Retinal pigment epithelial cell (primary cell): Measurements from ENCODE around the gene VAV2.
A peak's percentile ranks its signal among the peaks of the same experiment; 100 is the strongest.

Source experiments
- DNase-seq: peaks from one replicate; pipeline ENCODE4 v3.0.0-alpha.2; 2010; ENCODE audit warnings: low read depth
- H3K4me3 ChIP-seq: 2 replicates; pipeline ENCODE4 v1.5.1; 2011; ENCODE audit warnings: mild to moderate bottlenecking, low read length, control low read depth, moderate library complexity
- TF ChIP-seq, protein P1 (sequence below): conservative IDR thresholded peaks from 2 replicates; pipeline ENCODE4 v1.5.1; 2011; ENCODE audit warnings: low read depth, low read length, control low read depth, inconsistent platforms

Gene VAV2

GRCh38 chr9:133841167-133841812, 150.8 kb downstream of the VAV2 start:
- TF ChIP-seq, protein P1, sequence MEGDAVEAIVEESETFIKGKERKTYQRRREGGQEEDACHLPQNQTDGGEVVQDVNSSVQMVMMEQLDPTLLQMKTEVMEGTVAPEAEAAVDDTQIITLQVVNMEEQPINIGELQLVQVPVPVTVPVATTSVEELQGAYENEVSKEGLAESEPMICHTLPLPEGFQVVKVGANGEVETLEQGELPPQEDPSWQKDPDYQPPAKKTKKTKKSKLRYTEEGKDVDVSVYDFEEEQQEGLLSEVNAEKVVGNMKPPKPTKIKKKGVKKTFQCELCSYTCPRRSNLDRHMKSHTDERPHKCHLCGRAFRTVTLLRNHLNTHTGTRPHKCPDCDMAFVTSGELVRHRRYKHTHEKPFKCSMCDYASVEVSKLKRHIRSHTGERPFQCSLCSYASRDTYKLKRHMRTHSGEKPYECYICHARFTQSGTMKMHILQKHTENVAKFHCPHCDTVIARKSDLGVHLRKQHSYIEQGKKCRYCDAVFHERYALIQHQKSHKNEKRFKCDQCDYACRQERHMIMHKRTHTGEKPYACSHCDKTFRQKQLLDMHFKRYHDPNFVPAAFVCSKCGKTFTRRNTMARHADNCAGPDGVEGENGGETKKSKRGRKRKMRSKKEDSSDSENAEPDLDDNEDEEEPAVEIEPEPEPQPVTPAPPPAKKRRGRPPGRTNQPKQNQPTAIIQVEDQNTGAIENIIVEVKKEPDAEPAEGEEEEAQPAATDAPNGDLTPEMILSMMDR: no peak
- no peak for DNase-seq
- H3K4me3 ChIP-seq: no peak overlapping the region

DNA sequence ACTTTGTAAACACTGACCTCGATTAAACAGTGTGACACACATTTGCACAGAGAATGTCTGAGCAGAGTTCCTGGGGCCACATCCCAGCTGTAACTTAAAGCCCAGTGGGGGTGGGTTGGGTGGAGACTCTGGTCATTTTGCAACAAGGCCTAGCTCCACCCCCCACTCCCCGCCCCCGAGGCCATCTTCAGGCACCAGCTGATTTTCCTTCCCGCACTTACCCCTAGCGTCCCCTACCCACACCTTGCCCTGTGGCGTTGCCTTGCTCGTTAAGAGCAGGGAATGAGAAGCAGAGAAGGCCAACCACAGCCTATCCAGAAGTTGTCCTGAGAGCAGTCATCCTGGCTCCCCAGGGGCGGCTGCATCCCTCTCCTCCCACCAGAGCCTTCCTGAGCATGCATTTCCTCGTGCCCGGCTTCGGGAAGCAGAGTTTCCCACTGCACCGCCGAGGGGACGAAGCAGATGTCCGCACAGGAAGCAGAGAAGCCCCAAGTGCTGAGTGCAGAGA, 152.2 kb downstream of the VAV2 start:
- TF ChIP-seq, protein P1: no peak
- H3K4me3 ChIP-seq: no peak overlapping the region
- no peak for DNase-seq

DNA sequence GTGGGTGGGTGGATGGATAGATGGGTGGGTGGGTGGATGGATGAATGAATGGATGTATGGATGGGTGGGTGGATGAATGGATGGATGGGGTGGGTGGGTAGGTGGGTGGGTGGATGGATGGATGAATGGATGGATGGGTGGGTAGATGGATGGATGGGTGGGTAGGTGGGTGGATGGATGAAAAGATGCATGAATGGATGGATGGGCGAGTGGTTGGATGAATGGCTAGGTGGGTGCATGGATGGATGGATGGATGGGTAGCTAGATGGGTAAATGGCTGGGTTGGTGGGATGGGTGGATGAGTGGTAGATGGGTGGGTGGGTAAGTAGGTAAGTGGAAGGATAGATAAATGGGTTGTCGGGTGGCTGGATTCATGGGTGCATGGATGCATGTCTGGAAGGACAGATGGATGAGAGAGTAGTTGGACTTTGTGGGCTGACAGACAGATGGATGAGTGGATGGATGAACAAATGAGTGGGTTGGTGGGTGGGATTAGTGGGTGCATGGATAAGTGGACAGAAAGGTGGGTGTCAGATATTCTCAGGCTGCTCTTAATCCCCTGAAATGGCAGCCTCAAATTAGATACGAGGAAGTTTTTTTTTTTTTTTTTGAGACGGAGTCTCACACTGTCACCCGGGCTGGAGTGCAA, 153.1 kb downstream of the VAV2 start:
- TF ChIP-seq, protein P1: no peak
- no peak for DNase-seq
- H3K4me3 ChIP-seq: no peak overlapping the region

DNA sequence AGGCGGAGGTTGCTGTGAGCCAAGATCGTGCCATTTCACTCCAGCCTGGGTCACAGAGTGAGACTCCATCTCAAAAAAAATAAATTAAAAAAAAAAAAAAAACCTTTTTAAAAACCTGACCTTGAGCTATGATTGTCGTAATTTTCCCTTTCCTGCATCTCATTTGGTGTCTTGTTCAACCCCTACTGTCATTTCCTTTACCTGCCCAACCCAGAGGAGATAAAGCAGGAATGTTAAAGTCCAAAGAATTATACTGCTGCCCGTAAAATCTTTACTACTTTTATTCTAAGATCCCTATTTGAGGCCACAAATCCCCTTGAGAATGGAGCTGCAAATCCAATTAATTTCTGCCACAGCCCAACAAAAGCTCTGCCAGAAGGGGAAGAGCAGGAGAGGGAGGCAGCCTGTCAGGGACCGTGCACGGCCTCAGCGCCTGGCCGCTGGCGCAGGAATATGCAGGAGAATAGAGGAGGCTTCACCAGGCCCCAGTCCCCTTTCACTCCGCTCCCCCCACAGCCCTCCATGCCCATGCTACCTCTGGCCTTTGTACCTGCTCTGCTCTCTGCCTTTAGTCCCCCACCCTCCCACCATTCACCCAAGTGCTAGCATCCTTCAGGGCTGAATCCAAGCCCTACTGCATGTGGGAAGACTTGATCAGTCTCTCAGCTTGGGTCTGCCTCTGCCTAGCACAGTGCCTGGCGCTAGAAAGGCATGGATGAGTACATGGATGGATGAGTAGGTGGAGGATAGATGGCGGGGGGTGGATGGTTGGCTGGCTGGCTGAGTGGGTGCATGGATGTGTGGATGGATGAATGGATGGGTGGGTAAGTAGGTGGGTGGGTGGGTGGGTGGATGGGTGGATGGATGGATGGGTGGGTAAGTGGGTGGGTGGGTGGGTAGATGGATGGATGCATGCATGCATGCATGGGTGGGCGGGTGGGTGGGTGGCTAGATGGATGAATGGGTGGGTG, 154.2 kb downstream of the VAV2 start:
- TF ChIP-seq, protein P1: no peak
- peak; percentile 36 for DNase-seq
- H3K4me3 ChIP-seq: no peak overlapping the region

- H3K4me3 ChIP-seq: no peak overlapping the region
- TF ChIP-seq, protein P1: no peak
- no peak for DNase-seq
These were observed 155.3 kb downstream of the VAV2 start for GRCh38 chr9:133836818-133837217.

DNA sequence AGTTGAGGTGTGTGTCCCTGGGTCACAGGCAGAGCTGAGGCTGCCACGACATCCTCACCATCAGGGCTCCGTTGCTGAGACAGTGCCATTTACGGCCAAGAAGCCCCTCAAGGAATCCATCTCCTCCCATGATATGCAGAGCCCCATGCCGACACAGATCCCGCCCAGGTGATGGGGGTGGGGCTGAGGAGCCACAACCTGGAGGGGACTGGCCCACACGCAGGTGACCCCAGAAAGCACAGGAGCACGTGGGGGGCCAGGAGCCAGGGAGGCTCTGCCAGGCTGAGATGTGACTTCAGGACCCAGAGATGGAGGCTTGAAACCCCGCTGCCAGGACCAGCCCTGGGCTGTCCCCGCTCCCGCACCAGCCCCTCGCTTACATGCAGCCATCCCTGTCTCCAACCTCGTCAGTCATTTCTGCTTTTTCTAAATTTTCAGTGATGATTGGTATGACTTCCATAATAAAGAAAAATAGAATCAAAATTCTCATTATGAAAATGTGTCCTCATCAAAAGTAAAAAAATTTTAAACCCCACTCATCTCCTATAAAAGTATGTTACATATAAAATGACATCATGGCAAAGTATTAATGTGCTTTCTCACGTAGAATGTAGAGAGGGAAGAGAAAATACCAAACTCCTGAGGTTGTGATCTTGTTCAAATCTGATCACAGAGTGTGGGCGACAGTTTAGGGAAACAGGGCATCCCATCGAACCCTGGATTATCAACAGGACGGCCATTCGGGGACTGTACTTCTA, 155.9 kb downstream of the VAV2 start:
- TF ChIP-seq, protein P1: no peak
- DNase-seq: no peak
- no peak overlapping the region for H3K4me3 ChIP-seq
